IMR-90 (cell line): ENCODE results near the gene MCF2L2. TPM values are rescaled to one million over a fixed set of nuclear protein-coding genes. Genes with fewer than 3 reads are reported as not detected.

Source experiments
- ATAC-seq: fragments of 200-7000 bp; cut with Tn5 transposase; 2 replicates; pipeline ENCODE4 v1.9.1; 2020; ENCODE audit warnings: low read depth, mild to moderate bottlenecking, moderate library complexity
- BruUV-seq: library from RNA; stranded (reverse); fragments of 400-500 nt; replicated peaks from 2 replicates; lab custom pipeline; 2021; lab: Mats Ljungman, UMichigan
- CTCF ChIA-PET: fragments of 300-600 bp; formaldehyde crosslinking; extraction: SDS; loops from one replicate; lab custom pipeline; 2021; ENCODE audit warnings: antibody characterized with exemption; lab: Yijun Ruan, JAX
- POLR2A ChIA-PET: fragments of 300-600 bp; sonication (Branson Sonifier 250); formaldehyde crosslinking; loops from one replicate; lab custom pipeline; 2022; ENCODE audit warnings: antibody characterized with exemption; ENCODE audit not compliant: unreplicated experiment; lab: Charles Lee
- DNase-seq: peaks from one replicate; pipeline ENCODE4 v3.0.0; 2013
- H2AFZ ChIP-seq: replicated peaks from 2 replicates; pipeline ENCODE3; 2013; ENCODE audit warnings: low read length, mild to moderate bottlenecking; ENCODE audit not compliant: poor library complexity
- H2AK5ac ChIP-seq: 2 replicates; pipeline ENCODE4 v1.6.1; 2013; ENCODE audit warnings: low read depth, low read length, inconsistent platforms
- H2AK9ac ChIP-seq: replicated peaks from 2 replicates; pipeline ENCODE3; 2013; ENCODE audit warnings: mild to moderate bottlenecking, low read depth, low read length, moderate library complexity; ENCODE audit not compliant: poor library complexity
- H2BK120ac ChIP-seq: 2 replicates; pipeline ENCODE4 v1.6.1; 2013; ENCODE audit warnings: low read depth, low read length, inconsistent platforms
- H2BK15ac ChIP-seq: 3 replicates; pipeline ENCODE4 v1.6.1; 2013; ENCODE audit warnings: low read depth, low read length, inconsistent platforms
- H2BK20ac ChIP-seq: 2 replicates; pipeline ENCODE4 v1.6.1; 2013; ENCODE audit warnings: low read depth, mild to moderate bottlenecking, inconsistent platforms, low read length, moderate library complexity
- H2BK5ac ChIP-seq: 2 replicates; pipeline ENCODE4 v1.6.1; 2013; ENCODE audit warnings: mild to moderate bottlenecking, low read depth, low read length, inconsistent platforms; ENCODE audit not compliant: poor library complexity, severe bottlenecking
- H3K14ac ChIP-seq: replicated peaks from 2 replicates; pipeline ENCODE4 v1.6.1; 2013; ENCODE audit warnings: low read depth, low read length, inconsistent platforms
- H3K18ac ChIP-seq: 2 replicates; pipeline ENCODE4 v1.6.1; 2013; ENCODE audit warnings: low read depth, low read length, control low read depth
- H3K23ac ChIP-seq: 2 replicates; pipeline ENCODE4 v1.6.1; 2013; ENCODE audit warnings: low read depth, low read length, inconsistent platforms
- H3K27ac ChIP-seq: 2 replicates; pipeline ENCODE4 v1.5.1; 2013; ENCODE audit warnings: mild to moderate bottlenecking, control low read depth, low read length; ENCODE audit not compliant: insufficient read depth
- H3K27me3 ChIP-seq: 2 replicates; pipeline ENCODE4 v1.6.1; 2013; ENCODE audit warnings: low read length; ENCODE audit not compliant: control insufficient read depth, insufficient read depth
- H3K36me3 ChIP-seq: 2 replicates; pipeline ENCODE4 v1.6.1; 2013; ENCODE audit warnings: low read length, mixed read lengths; ENCODE audit not compliant: control insufficient read depth, insufficient read depth
- H3K4ac ChIP-seq: 2 replicates; pipeline ENCODE4 v1.6.1; 2013; ENCODE audit warnings: low read depth, low read length, inconsistent platforms
- H3K4me1 ChIP-seq: 2 replicates; pipeline ENCODE4 v1.6.1; 2013; ENCODE audit warnings: low read length, mixed read lengths; ENCODE audit not compliant: control insufficient read depth, insufficient read depth
- H3K4me2 ChIP-seq: 2 replicates; pipeline ENCODE4 v1.6.1; 2013; ENCODE audit warnings: low read depth, mild to moderate bottlenecking, control low read depth, low read length, moderate library complexity
- H3K4me3 ChIP-seq: 2 replicates; pipeline ENCODE4 v1.5.1; 2013; ENCODE audit warnings: low read depth, mild to moderate bottlenecking, control low read depth, low read length, moderate library complexity; ENCODE audit not compliant: insufficient read depth
- H3K56ac ChIP-seq: 2 replicates; pipeline ENCODE4 v1.6.1; 2013; ENCODE audit warnings: low read length, inconsistent platforms; ENCODE audit not compliant: insufficient read depth; ENCODE audit errors: extremely low read depth
- H3K79me1 ChIP-seq, 2 experiments: 2 replicates each; pipeline ENCODE4 v1.6.1; 2013; ENCODE audit warnings: low read length in 2 of 2, inconsistent platforms in 1 of 2, low read depth in 1 of 2
- H3K9ac ChIP-seq: 2 replicates; pipeline ENCODE4 v1.6.1; 2013; ENCODE audit warnings: low read depth, low read length, control low read depth
- H3K9me1 ChIP-seq: 2 replicates; pipeline ENCODE4 v1.6.1; 2013; ENCODE audit warnings: low read length, inconsistent platforms; ENCODE audit not compliant: insufficient read depth
- H3K9me3 ChIP-seq: 2 replicates; pipeline ENCODE4 v1.6.1; 2013; ENCODE audit warnings: low read length; ENCODE audit not compliant: control insufficient read depth, insufficient read depth
- H4K20me1 ChIP-seq: 2 replicates; pipeline ENCODE4 v1.6.1; 2013; ENCODE audit warnings: low read length, inconsistent platforms; ENCODE audit not compliant: insufficient read depth
- H4K5ac ChIP-seq: 2 replicates; pipeline ENCODE4 v1.6.1; 2013; ENCODE audit warnings: mild to moderate bottlenecking, low read depth, low read length, control low read depth
- H4K8ac ChIP-seq, 2 experiments: 2 replicates each; pipeline ENCODE4 v1.6.1; 2013; ENCODE audit warnings: low read depth in 2 of 2, low read length in 2 of 2, control low read depth in 1 of 2, inconsistent platforms in 1 of 2
- H4K91ac ChIP-seq: 2 replicates; pipeline ENCODE4 v1.6.1; 2013; ENCODE audit warnings: low read depth, low read length, inconsistent platforms; ENCODE audit not compliant: insufficient read depth
- BHLHE40 ChIP-seq: fragments of 150-350 bp; IDR thresholded peaks from 2 replicates; pipeline ENCODE4 v1.6.1; 2016; ENCODE audit warnings: mild to moderate bottlenecking, low read depth, low read length
- CEBPB ChIP-seq: IDR thresholded peaks from 2 replicates; pipeline ENCODE4 v1.6.1; 2012; ENCODE audit warnings: low read depth, low read length, improper control_type of control experiment
- CHD1 ChIP-seq: IDR thresholded peaks from 2 replicates; pipeline ENCODE4 v1.6.1; 2012; ENCODE audit warnings: low read depth, low read length, improper control_type of control experiment
- ELK1 ChIP-seq: fragments of 150-350 bp; IDR thresholded peaks from 2 replicates; pipeline ENCODE4 v1.6.1; 2016; ENCODE audit warnings: low read depth, mild to moderate bottlenecking, low read length, moderate library complexity, borderline replicate concordance
- MAFK ChIP-seq: IDR thresholded peaks from 2 replicates; pipeline ENCODE4 v1.6.1; 2012; ENCODE audit warnings: low read depth, low read length, improper control_type of control experiment
- NFE2L2 ChIP-seq: fragments of 150-350 bp; IDR thresholded peaks from 2 replicates; pipeline ENCODE4 v1.6.1; 2016; ENCODE audit warnings: low read depth, mild to moderate bottlenecking, low read length
- POLR2A ChIP-seq: IDR thresholded peaks from 2 replicates; pipeline ENCODE4 v1.6.1; 2012; ENCODE audit warnings: mild to moderate bottlenecking, low read depth, low read length
- RCOR1 ChIP-seq: IDR thresholded peaks from 2 replicates; pipeline ENCODE4 v1.6.1; 2012; ENCODE audit warnings: mild to moderate bottlenecking, low read length, improper control_type of control experiment; ENCODE audit not compliant: insufficient replicate concordance
- SMC3 ChIP-seq: fragments of 150-350 bp; IDR thresholded peaks from 2 replicates; pipeline ENCODE4 v1.6.1; 2016; ENCODE audit warnings: low read depth, mild to moderate bottlenecking, antibody characterized with exemption, low read length, moderate library complexity
- USF2 ChIP-seq: fragments of 150-350 bp; IDR thresholded peaks from 2 replicates; pipeline ENCODE4 v1.6.1; 2017; ENCODE audit warnings: mild to moderate bottlenecking, antibody characterized with exemption, low read length, low read depth
- WGBS, 2 experiments: methylation state at CpG; one replicate each; pipeline versions ENCODE4 v1.1.5 to v1.1.7; 2013; ENCODE audit warnings: missing lambda C conversion rate in 2 of 2; ENCODE audit not compliant: insufficient read length in 1 of 2; ENCODE audit errors: extremely low coverage in 2 of 2; 5-methylcytosine and 5-hydroxymethylcytosine counted together
- dilution Hi-C: fragments of 300-500 bp; cut with HindIII; formaldehyde crosslinking; loops from one replicate; pipeline ENCODE4 v1.14.3; 2018; ENCODE audit warnings: low sequenced_read_pairs; ENCODE audit not compliant: unreplicated experiment
- in situ Hi-C: fragments of 300-500 bp; cut with MboI; formaldehyde crosslinking; loops from 3 replicates; pipeline ENCODE4 v1.14.3; 2019; ENCODE audit warnings: low sequenced_read_pairs, inconsistent platforms, mixed read lengths
- intact Hi-C: fragments of 100-400 bp; cut with micrococcal nuclease; formaldehyde crosslinking; loops from 2 replicates; pipeline ENCODE4 v1.10.0; 2022
- polyA plus RNA-seq, 3 experiments: library from polyadenylated mRNA; depleted of rRNA; stranded (reverse); fragments of >200 nt; gene quantifications; 2 replicates each; pipeline ENCODE4 v1.2.3, GENCODE V29; 2012; ENCODE audit warnings: low replicate concordance in 1 of 3
- total RNA-seq: library from RNA; depleted of rRNA; stranded (reverse); fragments of >200 nt; gene quantifications from 2 replicates; pipeline ENCODE4 v1.2.3, GENCODE V29; 2012

MCF2L2 gene
- total and polyA plus RNA-seq, 2 of the 4 experiments (the other 2 are of a cell fraction): under 0.01 TPM; not detected in 1

- H3K4ac ChIP-seq: no peak overlapping the region
- H3K4me3 ChIP-seq: no peak overlapping the region
- H3K9me1 ChIP-seq: no peaks in the 10 kb centered on the region
- no peak overlapping the region for H3K56ac ChIP-seq
- no peak overlapping the region for H2BK15ac ChIP-seq
- no peaks in the 10 kb centered on the region for H3K9me3 ChIP-seq
- no peak overlapping the region for H2AFZ ChIP-seq
- H4K20me1 ChIP-seq: no peaks in the 10 kb centered on the region
- H3K36me3 ChIP-seq: no peaks in the 10 kb centered on the region
- peaks cover 27% of the 10 kb centered on the region for H3K27me3 ChIP-seq
- WGBS, 2 experiments: no CpG with 5 or more reads among the region's 4 CpGs
- BruUV-seq: no TSS peak
- no peak overlapping the region for H2BK5ac ChIP-seq
- no peak overlapping the region for H4K5ac ChIP-seq
- no peak overlapping the region for H3K4me2 ChIP-seq
- no peak overlapping the region for H3K27ac ChIP-seq
- intact Hi-C loops: loop anchor here (5.0 kb wide), 2 partner anchors 380 to 480 kb away; no protein-coding TSS in a partner anchor
- H3K18ac ChIP-seq: no peak overlapping the region
- H2AK5ac ChIP-seq: no peak overlapping the region
- POLR2A ChIA-PET: interaction anchor here (1.1 kb wide), 1 partner anchor 27 kb away, joined by 11 read pairs; no protein-coding TSS in a partner anchor
- no peak for DNase-seq
- in situ Hi-C loops: loop anchor here (5.0 to 25.0 kb wide), 3 partner anchors 260 to 675 kb away; no protein-coding TSS in a partner anchor
- H2AK9ac ChIP-seq: no peak overlapping the region
- H2BK120ac ChIP-seq: no peak overlapping the region
- no peak overlapping the region for H3K9ac ChIP-seq
- dilution Hi-C loops: no loop called here
- H4K91ac ChIP-seq: no peak overlapping the region
- H2BK20ac ChIP-seq: no peak overlapping the region
- H4K8ac ChIP-seq: no peak overlapping the region
- no peaks in the 10 kb centered on the region for H3K4me1 ChIP-seq
- no peak overlapping the region for H3K14ac ChIP-seq
- no peak overlapping the region for H3K23ac ChIP-seq
- ATAC-seq: no peak
- no peaks in the 10 kb centered on the region for H3K79me1 ChIP-seq
- TF ChIP-seq ELK1: no peak
- TF ChIP-seq SMC3: no peak
- no peak for TF ChIP-seq CEBPB
- no peak for TF ChIP-seq RCOR1
- TF ChIP-seq BHLHE40: no peak
- TF ChIP-seq NFE2L2: no peak
- TF ChIP-seq CHD1: no peak
- no peak for TF ChIP-seq USF2
- no peak for TF ChIP-seq MAFK
- TF ChIP-seq POLR2A: no peak
- CTCF ChIA-PET: no interaction called here
Observed at GRCh38 chr3:183387797-183388196, 40.6 kb downstream of the MCF2L2 start.
